Chondrocyte (in vitro differentiated cells): Measurements from ENCODE around the gene LRRC1. TPM values are rescaled to one million over a fixed set of nuclear protein-coding genes. Genes with fewer than 3 reads are reported as not detected.
"Not testable (repeated sequence)": the region's sequence is repeated elsewhere in the genome, so short reads cannot be mapped to it uniquely, and the experiment has no call there.

Experiments
- DNase-seq: peaks from one replicate; pipeline ENCODE4 v3.0.0; 2021; ENCODE audit warnings: mixed read lengths, low spot score
- H3K27ac Mint-ChIP-seq: one replicate; pipeline ENCODE4 v1.8.0; 2021; ENCODE audit warnings: mild to moderate bottlenecking, moderate library complexity, mixed read lengths; ENCODE audit not compliant: unreplicated experiment
- H3K27me3 Mint-ChIP-seq: 2 replicates; pipeline ENCODE4 v1.8.0; 2021; ENCODE audit warnings: low read depth, mixed read lengths
- H3K36me3 Mint-ChIP-seq: 2 replicates; pipeline ENCODE4 v1.8.0; 2021; ENCODE audit warnings: low read depth, mixed read lengths
- H3K4me1 Mint-ChIP-seq: 2 replicates; pipeline ENCODE4 v1.8.0; 2021; ENCODE audit warnings: low read depth, mild to moderate bottlenecking, mixed read lengths
- H3K4me3 Mint-ChIP-seq: one replicate; pipeline ENCODE4 v1.8.0; 2021; ENCODE audit warnings: mild to moderate bottlenecking, moderate library complexity, mixed read lengths; ENCODE audit not compliant: unreplicated experiment
- H3K9me3 Mint-ChIP-seq: 2 replicates; pipeline ENCODE4 v1.8.0; 2021; ENCODE audit warnings: low read depth, mixed read lengths
- CTCF ChIP-seq: fragments of 200-600 bp; sonication (generic); IDR thresholded peaks from 2 replicates; pipeline ENCODE4 v1.5.0; 2021; ENCODE audit warnings: antibody characterized with exemption, mild to moderate bottlenecking, moderate library complexity
- total RNA-seq: library from RNA; stranded (reverse); gene quantifications from 3 replicates; pipeline ENCODE4 v1.2.1, GENCODE V29; 2021

Gene LRRC1
- total RNA-seq, 1 donor from 2014 or later = 10.4 TPM

GRCh38 chr6:53801022-53801421 lies 6.2 kb downstream of the LRRC1 start:
- Mint-ChIP-seq H3K9me3 (no peaks in the 10 kb centered on the region), H3K4me3 (no peak overlapping the region), H3K4me1 (peaks cover 81% of the 10 kb centered on the region), H3K27ac (no peak overlapping the region), H3K36me3 (peaks cover 1% of the 10 kb centered on the region), H3K27me3 (no peaks in the 10 kb centered on the region)
- no peak for DNase-seq
- no peak for TF ChIP-seq CTCF

- Mint-ChIP-seq H3K27me3 (no peaks in the 10 kb centered on the region), H3K27ac (peak overlapping the region; percentile 97), H3K36me3 (peaks cover 1% of the 10 kb centered on the region), H3K4me1 (peaks cover 69% of the 10 kb centered on the region), H3K9me3 (no peaks in the 10 kb centered on the region), H3K4me3 (peak overlapping the region; percentile 55)
- no peak for TF ChIP-seq CTCF
- DNase-seq = no peak
Observed at GRCh38 chr6:53802582-53802981, 7.8 kb downstream of the LRRC1 start.

- Mint-ChIP-seq H3K27ac (peak overlapping the region; percentile 97), H3K27me3 (no peaks in the 10 kb centered on the region), H3K4me1 (peaks cover 64% of the 10 kb centered on the region), H3K36me3 (peaks cover 1% of the 10 kb centered on the region), H3K9me3 (no peaks in the 10 kb centered on the region), H3K4me3 (peak overlapping the region; percentile 55)
- TF ChIP-seq CTCF = no peak
- DNase-seq = no peak
Observed at GRCh38 chr6:53803081-53803860, 8.5 kb downstream of the LRRC1 start.

GRCh38 chr6:53805016-53805415 lies 10.2 kb downstream of the LRRC1 start:
- Mint-ChIP-seq H3K36me3 (no peaks in the 10 kb centered on the region), H3K4me3 (no peak overlapping the region), H3K27ac (peak overlapping the region; percentile 42), H3K9me3 (no peaks in the 10 kb centered on the region), H3K27me3 (no peaks in the 10 kb centered on the region), H3K4me1 (peaks cover 60% of the 10 kb centered on the region)
- DNase-seq = no peak
- no peak for TF ChIP-seq CTCF

- no peaks in the 10 kb centered on the region for H3K9me3 Mint-ChIP-seq
- DNase-seq = no peak
- peaks cover 63% of the 10 kb centered on the region for H3K4me1 Mint-ChIP-seq
- peak overlapping the region; percentile 42 for H3K27ac Mint-ChIP-seq
- H3K4me3 Mint-ChIP-seq = no peak overlapping the region
- no peak for TF ChIP-seq CTCF
- H3K27me3 Mint-ChIP-seq = no peaks in the 10 kb centered on the region
- no peaks in the 10 kb centered on the region for H3K36me3 Mint-ChIP-seq
Observed at GRCh38 chr6:53805725-53806124, 10.9 kb downstream of the LRRC1 start.

GRCh38 chr6:53807606-53808005 lies 12.8 kb downstream of the LRRC1 start:
- not testable (repeated sequence) for H3K9me3 Mint-ChIP-seq, H3K36me3 Mint-ChIP-seq, DNase-seq, H3K4me3 Mint-ChIP-seq, H3K27ac Mint-ChIP-seq, H3K27me3 Mint-ChIP-seq
- peaks cover 56% of the 10 kb centered on the region for H3K4me1 Mint-ChIP-seq
